ENCODE measurements around the gene ENTREP1. TPM values are rescaled to one million over a fixed set of nuclear protein-coding genes. Genes with fewer than 3 reads are reported as not detected.

Gene ENTREP1
- total and polyA plus RNA-seq, 8 donors: 2.0 to 40.2 (median 11.3) TPM

DNA sequence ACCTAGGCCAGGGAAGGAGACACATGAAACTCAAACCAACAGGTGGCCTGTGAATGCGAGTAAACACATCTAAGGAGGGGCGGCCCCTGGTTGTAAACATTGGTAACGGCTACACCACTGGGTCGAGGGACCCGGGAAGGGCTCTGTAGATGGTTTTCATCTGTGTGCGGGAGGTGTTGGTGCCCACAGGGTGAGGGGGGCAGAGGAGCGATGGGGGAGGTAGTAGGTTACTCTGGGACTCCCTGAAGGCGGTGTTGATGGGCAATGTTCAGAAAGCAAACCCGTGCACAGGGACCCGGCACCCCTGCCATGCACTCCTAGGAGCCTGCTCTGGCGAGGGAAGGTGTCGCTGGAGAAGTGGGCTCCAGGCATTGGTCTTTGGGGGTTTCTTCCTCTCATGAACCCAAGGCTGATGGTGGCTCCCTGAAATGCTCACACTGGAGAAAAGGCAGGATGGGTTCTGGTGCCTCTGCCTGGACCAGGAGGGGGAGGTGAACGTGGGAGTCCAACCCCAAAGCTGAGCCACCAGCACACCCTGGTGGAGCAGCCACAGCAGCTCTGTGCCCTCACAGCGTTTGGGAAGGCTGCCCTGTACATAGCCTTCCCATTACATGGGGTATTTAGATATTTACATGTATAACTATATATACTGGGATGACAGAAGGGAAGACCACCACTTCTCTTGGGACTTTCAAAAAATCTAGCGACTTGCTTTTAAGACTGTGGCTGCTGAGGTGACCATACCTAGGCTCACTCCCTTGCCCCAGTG, 103.2 kb downstream of the ENTREP1 start:
- H3K4me3 ChIP-seq: no peak overlapping the region
- no peaks in the 10 kb centered on the region for H3K27me3 ChIP-seq
- H3K9me3 ChIP-seq: no peaks in the 10 kb centered on the region
- H3K4me1 ChIP-seq: no peaks in the 10 kb centered on the region
- TF ChIP-seq CTCF (IDR thresholded peaks at IDR 0.05) (no peak), POLR2A (IDR thresholded peaks at IDR 0.05) (no peak), EP300 (IDR thresholded peaks at IDR 0.05) (no peak), POLR2AphosphoS5 (IDR thresholded peaks at IDR 0.05) (no peak)
- WGBS, 5 donors: 83 to 90% (median 86%) methylated on average over 15 of the region's 15 CpGs
- no peak for DNase-seq
- intact Hi-C loops (cut with DNase I; ENCODE audit: low total_unique reads): loop anchor here (10.0 kb wide), 1 partner anchor 447 kb away; no protein-coding TSS in a partner anchor
- no peak overlapping the region for H3K27ac ChIP-seq
- peaks cover 0 to 15% (median 0%) of the 10 kb centered on the region in 4 donors for H3K36me3 ChIP-seq

DNA sequence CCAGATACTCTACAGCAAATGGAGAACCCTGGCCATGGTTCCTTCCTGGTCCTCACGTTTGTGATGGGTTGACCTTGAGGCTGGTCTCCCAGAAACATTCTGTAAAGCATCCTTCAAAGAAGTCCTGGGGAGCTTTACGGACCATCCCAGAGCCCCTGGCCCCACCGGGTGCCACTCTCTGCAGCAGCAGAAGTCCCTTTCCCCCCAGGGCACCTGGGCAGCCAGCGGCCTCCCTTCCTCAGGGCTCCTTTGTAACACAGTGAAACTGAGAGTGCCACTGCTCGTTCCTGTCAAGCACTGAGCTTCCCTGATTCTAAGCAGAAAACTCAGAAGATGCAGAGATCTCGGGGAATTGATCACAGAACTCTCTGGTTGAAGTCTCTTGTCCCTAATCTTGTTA, 104.3 kb downstream of the ENTREP1 start:
- H3K36me3 ChIP-seq: peaks cover 0 to 15% (median 0%) of the 10 kb centered on the region in 4 donors
- H3K4me1 ChIP-seq: no peaks in the 10 kb centered on the region
- intact Hi-C loops (cut with DNase I; ENCODE audit: low total_unique reads): loop anchor here (10.0 kb wide), 1 partner anchor 446 kb away; no protein-coding TSS in a partner anchor
- no peak overlapping the region for H3K4me3 ChIP-seq
- 76 to 88% (median 85%) methylated on average over 5 to 6 of the region's 6 CpGs for WGBS, 5 donors
- TF ChIP-seq POLR2A (IDR thresholded peaks at IDR 0.05): no peak
- no peak for TF ChIP-seq CTCF (IDR thresholded peaks at IDR 0.05)
- no peak for TF ChIP-seq POLR2AphosphoS5 (IDR thresholded peaks at IDR 0.05)
- TF ChIP-seq EP300 (IDR thresholded peaks at IDR 0.05): no peak
- H3K27ac ChIP-seq: no peak overlapping the region
- DNase-seq: no peak
- H3K27me3 ChIP-seq: no peaks in the 10 kb centered on the region
- H3K9me3 ChIP-seq: no peaks in the 10 kb centered on the region

DNA sequence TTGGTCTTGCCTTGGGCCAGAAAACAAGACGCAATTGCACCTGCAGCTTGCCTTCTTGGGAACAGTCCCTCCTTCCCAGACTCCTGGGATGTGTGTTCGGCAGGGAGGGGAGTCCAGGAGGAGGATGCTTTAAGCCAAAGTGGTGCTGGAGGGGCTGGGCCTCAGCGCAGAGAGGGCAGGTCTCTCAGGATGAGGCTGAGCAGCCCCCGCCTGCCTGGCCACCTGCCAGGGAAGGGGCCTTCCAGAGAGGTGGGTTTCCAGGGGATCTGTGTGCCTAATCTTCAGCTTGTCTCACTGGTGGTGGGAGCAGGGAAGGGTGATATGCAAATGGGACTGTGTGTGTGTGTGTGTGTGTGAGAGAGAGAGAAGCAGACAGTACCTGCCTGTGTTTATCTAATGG, 105.2 kb downstream of the ENTREP1 start:
- Histone ChIP-seq H3K4me3 (no peak overlapping the region), H3K36me3 (peaks cover 0 to 15% (median 0%) of the 10 kb centered on the region in 4 donors), H3K9me3 (no peaks in the 10 kb centered on the region), H3K4me1 (no peaks in the 10 kb centered on the region), H3K27ac (no peak overlapping the region), H3K27me3 (no peaks in the 10 kb centered on the region)
- TF ChIP-seq EP300 (IDR thresholded peaks at IDR 0.05) (no peak), POLR2A (IDR thresholded peaks at IDR 0.05) (no peak), POLR2AphosphoS5 (IDR thresholded peaks at IDR 0.05) (no peak), CTCF (IDR thresholded peaks at IDR 0.05) (no peak)
- WGBS, 5 donors: 72 to 86% (median 81%) methylated on average over 4 of the region's 4 CpGs
- intact Hi-C loops (cut with DNase I; ENCODE audit: low total_unique reads): no loop called here
- no peak for DNase-seq

DNA sequence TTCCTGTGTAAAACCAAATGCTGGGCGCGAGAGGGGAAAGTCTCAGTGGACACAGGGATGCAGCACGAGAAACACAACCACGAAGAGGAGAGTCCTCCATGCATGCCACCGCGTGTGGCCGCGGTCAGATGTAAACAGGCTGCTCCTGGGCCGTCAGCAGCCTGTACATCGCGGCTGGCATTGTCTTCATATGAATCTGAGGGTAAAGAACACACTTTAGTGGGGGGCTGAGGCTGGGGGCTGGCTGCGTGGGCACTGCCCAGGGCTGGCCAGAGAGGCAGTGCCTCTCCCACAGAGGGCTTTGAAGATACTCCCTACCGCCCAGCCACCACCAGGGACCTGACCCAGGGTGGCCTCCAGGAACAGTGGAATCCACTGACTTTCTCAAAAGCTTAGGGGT, 106.2 kb downstream of the ENTREP1 start:
- no peak for TF ChIP-seq EP300 (IDR thresholded peaks at IDR 0.05)
- no peak for TF ChIP-seq POLR2AphosphoS5 (IDR thresholded peaks at IDR 0.05)
- no peak for TF ChIP-seq POLR2A (IDR thresholded peaks at IDR 0.05)
- no peak for TF ChIP-seq CTCF (IDR thresholded peaks at IDR 0.05)
- 86 to 92% (median 88%) methylated on average over 13 of the region's 13 CpGs for WGBS, 5 donors
- H3K4me3 ChIP-seq: no peak overlapping the region
- no peaks in the 10 kb centered on the region for H3K9me3 ChIP-seq
- intact Hi-C loops (cut with DNase I; ENCODE audit: low total_unique reads): no loop called here
- no peaks in the 10 kb centered on the region for H3K4me1 ChIP-seq
- H3K27ac ChIP-seq: no peak overlapping the region
- no peak for DNase-seq
- H3K27me3 ChIP-seq: no peaks in the 10 kb centered on the region
- H3K36me3 ChIP-seq: peaks cover 0 to 15% (median 0%) of the 10 kb centered on the region in 4 donors

Data from stomach (tissue), 9 donors.